Measurements from ENCODE around the gene IFNA10. TPM values are rescaled to one million over a fixed set of nuclear protein-coding genes. Genes with fewer than 3 reads are reported as not detected.
A peak's percentile ranks its signal among the peaks of the same experiment; 100 is the strongest.
"Not testable (repeated sequence)": the region's sequence is repeated elsewhere in the genome, so short reads cannot be mapped to it uniquely, and the experiment has no call there.

IFNA10 gene
- not detected in 2 replicates for total RNA-seq (2022)
- not detected for Bru-seq, nascent RNA
- BruChase-seq, experiment 1, labeled RNA remaining after a 6-hour chase = not detected
- BruChase-seq, experiment 2, labeled RNA remaining after a 2-hour chase = not detected
- long read RNA-seq = 0 reads

DNA sequence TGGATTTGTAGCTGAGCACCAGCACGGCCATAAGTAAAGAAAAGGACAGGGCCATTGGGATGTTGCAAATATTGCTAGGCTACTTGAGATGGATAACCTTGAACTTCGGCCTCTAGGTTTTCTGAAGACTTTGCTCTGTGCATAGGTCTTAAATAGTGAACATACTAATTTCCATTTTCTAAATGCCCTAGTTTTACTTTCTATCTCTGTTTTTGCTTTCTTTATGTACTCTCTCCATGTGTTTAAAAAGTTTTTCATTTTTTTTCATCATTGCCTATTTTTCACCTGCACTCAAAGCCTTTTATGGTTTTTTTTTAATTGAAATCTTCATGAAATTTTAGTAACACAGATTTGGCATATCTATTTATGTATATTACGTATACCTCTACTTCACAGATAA lies at the start of gene IFNA10:
Gene IFNA10 (minus strand): TSS at position 101 of the 400 bp plus-strand sequence. CDS start 46 bp downstream, at position 55.
- DNase-seq; H3K4me1 Mint-ChIP-seq (ENCODE audit: low read depth, unreplicated experiment); intact Hi-C loops (cut with micrococcal nuclease; ENCODE audit: unreplicated experiment); BruUV-seq (replicated peaks); H3K9me3 Mint-ChIP-seq (ENCODE audit: low read depth, unreplicated experiment); H3K27me3 Mint-ChIP-seq (ENCODE audit: unreplicated experiment); H3K36me3 Mint-ChIP-seq (ENCODE audit: insufficient read depth, unreplicated experiment); H3K27ac Mint-ChIP-seq (ENCODE audit: unreplicated experiment); H3K4me3 Mint-ChIP-seq (ENCODE audit: low read depth, unreplicated experiment); CTCF ChIA-PET: not testable (repeated sequence)

DNA sequence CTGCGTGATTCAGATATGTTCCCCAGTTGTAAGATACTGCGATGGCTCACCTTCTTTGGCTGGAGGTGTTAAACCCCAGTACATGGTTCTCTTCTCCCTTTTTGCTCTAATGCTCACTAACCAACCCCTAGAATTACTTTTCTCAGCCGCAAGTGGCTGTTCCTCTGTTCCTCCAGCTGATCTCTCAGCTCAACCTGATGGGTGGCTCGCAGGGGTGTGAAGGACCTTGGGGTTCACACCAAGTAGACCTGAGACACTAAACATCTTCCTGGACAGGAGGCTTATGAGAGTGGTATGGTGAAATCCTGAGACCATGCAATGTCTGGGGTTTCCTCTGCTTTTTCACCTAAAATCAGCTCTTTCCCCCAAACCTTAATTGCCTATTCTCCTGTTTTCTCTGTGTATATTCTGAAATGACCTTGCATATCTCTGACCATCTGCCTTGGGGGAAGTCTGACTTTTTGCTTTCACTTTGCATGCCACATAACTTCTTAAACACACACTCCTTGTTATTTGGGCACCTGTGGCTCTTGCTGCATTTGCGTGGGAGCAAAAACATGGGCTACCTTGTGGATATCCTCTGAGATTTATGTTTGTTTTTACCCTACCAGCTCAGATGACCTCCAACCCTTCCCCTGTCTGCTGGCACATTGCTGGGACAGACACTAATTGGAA lies 48.7 kb upstream of the IFNA10 start:
- CTCF ChIA-PET = no interaction called here
- peaks cover 11% of the 10 kb centered on the region for H3K27me3 Mint-ChIP-seq (ENCODE audit: unreplicated experiment)
- no peaks in the 10 kb centered on the region for H3K36me3 Mint-ChIP-seq (ENCODE audit: insufficient read depth, unreplicated experiment)
- no peaks in the 10 kb centered on the region for H3K9me3 Mint-ChIP-seq (ENCODE audit: low read depth, unreplicated experiment)
- H3K27ac Mint-ChIP-seq (ENCODE audit: unreplicated experiment) = no peak overlapping the region
- H3K4me3 Mint-ChIP-seq (ENCODE audit: low read depth, unreplicated experiment) = no peak overlapping the region
- peaks cover 16% of the 10 kb centered on the region for H3K4me1 Mint-ChIP-seq (ENCODE audit: low read depth, unreplicated experiment)
- intact Hi-C loops (cut with micrococcal nuclease; ENCODE audit: unreplicated experiment) = no loop called here
- no TSS peak for BruUV-seq (replicated peaks)
- no peak for DNase-seq
- TF ChIP-seq CTCF (IDR thresholded peaks at IDR 0.05; ENCODE audit: unreplicated experiment) = no peak

DNA sequence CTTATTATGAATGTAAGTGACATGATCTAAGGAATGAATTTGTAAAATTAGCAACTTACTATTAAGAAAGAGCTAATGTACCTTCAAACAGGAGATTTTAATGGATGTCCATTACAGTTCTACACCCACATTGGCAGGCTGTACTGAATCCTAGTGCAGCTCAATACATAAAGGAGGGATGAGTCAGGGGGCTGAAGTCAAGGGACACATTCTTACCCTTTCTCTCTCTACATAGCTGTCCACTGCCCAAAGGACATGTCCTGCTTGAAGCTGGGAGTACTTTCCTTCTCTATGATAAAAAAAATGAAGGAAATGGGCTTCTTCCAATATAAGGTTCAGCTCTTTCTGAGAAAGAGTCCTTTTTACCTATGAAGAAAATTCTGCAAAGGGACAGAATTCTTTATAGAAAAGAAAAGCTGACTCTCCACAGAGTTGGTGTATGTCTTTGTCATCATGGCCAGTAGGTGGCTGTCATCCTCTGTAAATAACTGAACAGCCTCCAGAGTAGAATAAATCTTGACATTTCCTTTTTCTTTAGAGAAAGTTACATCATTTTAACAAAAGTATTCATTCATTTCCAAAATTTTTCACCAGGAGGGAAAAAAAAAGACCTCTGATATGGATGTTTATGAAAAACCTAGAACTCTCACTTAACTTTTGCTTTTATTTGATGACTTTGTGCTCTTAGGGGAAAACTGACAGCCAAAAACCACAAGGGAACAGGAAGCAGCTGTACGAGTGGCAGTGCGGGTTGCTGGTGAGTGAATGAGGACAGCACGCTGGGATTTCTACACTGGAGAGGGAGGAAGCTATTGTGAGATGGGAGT lies 46.0 kb upstream of the IFNA10 start:
- peaks cover 11% of the 10 kb centered on the region for H3K27me3 Mint-ChIP-seq (ENCODE audit: unreplicated experiment)
- no TSS peak for BruUV-seq (replicated peaks)
- H3K9me3 Mint-ChIP-seq (ENCODE audit: low read depth, unreplicated experiment) = no peaks in the 10 kb centered on the region
- no peak overlapping the region for H3K4me3 Mint-ChIP-seq (ENCODE audit: low read depth, unreplicated experiment)
- DNase-seq = peak; percentile 21
- intact Hi-C loops (cut with micrococcal nuclease; ENCODE audit: unreplicated experiment) = loop anchor here (2.0 to 5.0 kb wide), 2 partner anchors 54 to 142 kb away; partner anchors contain the start of gene IFNA5
- peak; percentile 33 for TF ChIP-seq CTCF (IDR thresholded peaks at IDR 0.05; ENCODE audit: unreplicated experiment)
- H3K4me1 Mint-ChIP-seq (ENCODE audit: low read depth, unreplicated experiment) = peaks cover 16% of the 10 kb centered on the region
- CTCF ChIA-PET = interaction anchor here (0.7 to 2.2 kb wide), 8 partner anchors 10 to 202 kb away, joined by 3 to 16 read pairs (median 5); no protein-coding TSS in a partner anchor
- no peak overlapping the region for H3K27ac Mint-ChIP-seq (ENCODE audit: unreplicated experiment)
- H3K36me3 Mint-ChIP-seq (ENCODE audit: insufficient read depth, unreplicated experiment) = no peaks in the 10 kb centered on the region

DNA sequence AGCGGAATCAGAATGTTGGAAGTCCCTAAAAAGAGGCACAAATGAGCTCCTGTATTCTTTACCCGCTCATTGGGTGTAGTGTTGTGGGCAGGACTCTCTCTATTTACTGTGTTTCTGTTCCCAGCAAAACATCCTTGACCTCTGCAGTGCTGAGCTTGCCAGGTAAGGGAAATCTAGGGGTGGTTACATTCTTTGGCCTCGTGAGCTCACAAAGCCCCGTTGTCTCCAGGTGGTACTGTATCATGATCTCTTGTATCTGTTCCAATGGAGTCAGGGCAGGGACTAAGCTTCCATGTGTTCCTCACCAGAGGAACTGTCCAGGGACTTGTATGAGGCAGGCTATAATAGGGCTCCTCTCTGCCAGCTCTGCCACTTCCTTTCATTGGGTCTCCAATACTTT lies 44.7 kb upstream of the IFNA10 start:
- H3K4me1 Mint-ChIP-seq (ENCODE audit: low read depth, unreplicated experiment) = peaks cover 16% of the 10 kb centered on the region
- H3K4me3 Mint-ChIP-seq (ENCODE audit: low read depth, unreplicated experiment) = no peak overlapping the region
- no peaks in the 10 kb centered on the region for H3K36me3 Mint-ChIP-seq (ENCODE audit: insufficient read depth, unreplicated experiment)
- no peak for DNase-seq
- CTCF ChIA-PET = interaction anchor here (0.6 to 2.2 kb wide), 4 partner anchors 11 to 519 kb away, joined by 3 to 7 read pairs (median 4); no protein-coding TSS in a partner anchor
- no peak overlapping the region for H3K27ac Mint-ChIP-seq (ENCODE audit: unreplicated experiment)
- no peak for TF ChIP-seq CTCF (IDR thresholded peaks at IDR 0.05; ENCODE audit: unreplicated experiment)
- BruUV-seq (replicated peaks) = no TSS peak
- peaks cover 7% of the 10 kb centered on the region for H3K27me3 Mint-ChIP-seq (ENCODE audit: unreplicated experiment)
- intact Hi-C loops (cut with micrococcal nuclease; ENCODE audit: unreplicated experiment) = loop anchor here (2.0 to 5.0 kb wide), 3 partner anchors 56 to 537 kb away; partner anchors contain the start of gene IFNA5
- H3K9me3 Mint-ChIP-seq (ENCODE audit: low read depth, unreplicated experiment) = no peaks in the 10 kb centered on the region
